G401.6 (cell line): Measurements from ENCODE around the gene ETNK2.
"Not testable (repeated sequence)": the region's sequence is repeated elsewhere in the genome, so short reads cannot be mapped to it uniquely, and the experiment has no call there.

ENCODE experiments used
- FAIRE-seq: peaks from 2 replicates; lab custom pipeline; 2012; peaks lifted over from hg19 to GRCh38; lab: Jason Lieb, UNC

Gene ETNK2

DNA sequence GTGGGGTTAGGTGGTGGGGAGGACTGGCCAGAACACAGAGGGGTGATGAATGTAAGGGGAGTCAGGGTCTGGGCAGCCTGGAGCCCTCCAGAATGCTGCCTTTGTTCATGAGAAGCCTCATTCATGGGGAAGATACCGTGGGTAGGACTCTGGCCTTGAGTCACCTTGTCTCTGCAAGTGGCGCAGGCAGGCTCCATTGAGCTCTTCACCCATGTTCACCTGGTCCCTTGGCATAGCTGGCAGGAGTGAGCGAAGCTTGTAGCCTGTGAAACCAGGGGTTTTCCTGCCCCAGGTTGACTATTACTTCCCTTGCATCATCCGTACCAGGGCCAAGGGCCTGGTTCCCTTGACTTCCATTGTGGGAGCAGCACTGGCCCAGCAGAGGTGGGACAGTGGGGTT, 53.2 kb downstream of the ETNK2 start:
- no peak for FAIRE-seq

DNA sequence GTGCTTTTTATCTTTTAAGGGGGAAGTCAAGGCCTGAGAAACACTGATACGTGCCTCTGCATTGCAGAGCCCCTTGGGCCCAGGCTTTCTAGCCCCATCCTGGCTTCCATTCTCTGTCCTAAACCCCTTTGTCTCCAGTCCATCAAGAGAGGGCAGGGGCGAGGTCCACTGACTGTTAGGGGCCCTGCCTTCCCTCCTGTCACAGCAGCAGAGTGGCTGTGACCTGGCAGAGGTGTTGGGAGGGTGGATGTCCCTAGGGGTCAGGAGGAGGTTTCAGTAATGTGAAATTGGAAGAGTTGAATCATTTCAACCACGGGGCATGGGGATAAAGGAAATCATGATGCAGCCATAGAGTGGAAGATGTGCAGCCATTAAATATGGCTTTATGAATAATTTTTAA, 54.9 kb downstream of the ETNK2 start:
- no peak for FAIRE-seq

DNA sequence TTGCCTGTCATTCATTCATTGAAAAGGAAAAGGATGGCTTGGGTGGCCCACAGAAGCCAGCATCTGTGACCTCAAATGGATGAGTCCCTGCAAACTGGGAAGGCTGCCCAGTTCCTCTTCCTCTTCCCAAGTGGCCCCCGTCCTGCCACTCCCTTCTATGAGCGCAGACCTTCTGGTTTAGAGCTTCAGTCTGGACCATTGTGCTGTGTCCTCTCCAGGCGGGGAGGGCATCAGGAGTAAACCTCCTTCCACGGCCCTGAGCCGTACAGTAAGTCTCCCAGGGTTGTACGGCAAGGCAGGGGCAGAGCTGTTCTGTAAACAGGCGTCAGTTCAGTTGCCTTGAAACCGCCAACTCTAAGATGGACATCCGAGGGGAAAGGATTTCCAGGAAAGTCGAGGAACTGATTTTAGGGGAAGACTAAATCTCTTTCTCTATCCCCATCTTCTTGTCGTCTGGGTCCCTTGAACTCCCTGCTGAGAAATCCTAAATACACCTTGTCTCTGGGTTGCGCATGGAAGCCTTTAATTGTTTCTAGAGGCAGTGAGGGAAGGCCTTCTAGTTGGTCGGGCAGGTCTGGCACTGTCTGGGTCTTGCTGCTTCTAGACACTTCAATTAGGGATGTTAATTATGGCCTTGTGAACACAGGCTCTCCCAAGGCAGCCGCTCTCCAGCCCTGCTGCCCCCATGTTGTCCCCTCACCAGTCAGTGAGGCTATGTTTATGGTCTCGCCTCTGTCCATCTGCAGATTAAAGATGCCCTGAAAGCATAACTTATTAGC, 56.8 kb downstream of the ETNK2 start:
- no peak for FAIRE-seq

DNA sequence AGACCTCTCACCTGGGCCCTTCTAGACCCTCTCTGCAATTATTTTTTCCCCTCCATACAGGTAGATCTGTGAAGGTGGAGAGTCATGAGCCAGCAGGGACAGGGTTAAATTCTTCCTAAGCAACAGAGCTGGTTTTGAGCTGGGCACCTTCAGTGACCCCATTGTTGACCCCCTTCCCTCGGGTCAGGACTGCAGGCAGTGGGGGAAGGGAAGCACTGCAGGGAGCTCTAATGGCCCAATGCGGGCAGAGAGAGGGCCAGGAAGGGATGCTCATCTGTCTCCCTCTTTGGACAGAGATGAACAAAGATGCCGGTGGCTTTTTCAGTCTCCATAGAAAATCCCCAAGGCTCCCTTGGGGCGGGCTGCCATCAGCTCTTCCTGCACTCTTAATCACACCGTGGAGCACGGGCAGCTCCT, 57.5 kb downstream of the ETNK2 start:
- FAIRE-seq, result no peak

DNA sequence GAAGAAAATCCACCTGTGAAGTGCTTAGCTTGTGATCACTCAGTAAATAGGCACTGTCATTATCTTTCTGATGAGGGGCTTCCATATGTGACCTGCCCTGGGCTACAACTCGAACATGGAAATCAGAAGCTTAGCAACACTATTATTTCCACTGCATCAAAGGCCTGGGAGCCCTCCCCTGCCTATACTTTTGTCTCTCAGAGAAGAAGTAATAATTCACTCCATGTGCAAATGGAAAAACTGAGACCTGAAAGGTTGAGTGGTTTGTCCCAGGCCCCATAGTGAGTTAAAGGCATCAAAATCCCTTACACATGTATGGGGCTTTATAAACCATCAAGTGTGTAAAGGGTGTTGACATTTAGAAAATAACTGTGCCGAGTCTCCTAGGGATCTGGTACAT, 58.1 kb downstream of the ETNK2 start:
- FAIRE-seq, result no peak

DNA sequence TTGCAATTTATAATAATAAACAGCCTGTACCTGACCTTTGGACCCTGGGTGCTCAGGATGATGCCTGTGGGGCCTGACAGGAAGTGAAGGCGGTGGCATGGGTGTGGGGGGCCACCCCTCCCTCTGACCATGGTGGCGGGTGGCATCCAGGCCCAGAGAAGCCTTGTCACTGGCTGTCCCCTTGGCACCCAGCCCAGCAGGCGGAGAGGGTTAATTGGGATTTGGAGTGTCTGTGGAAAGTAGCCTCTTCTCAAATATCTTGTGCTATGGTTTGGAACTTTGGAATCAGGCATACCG, 58.5 kb downstream of the ETNK2 start:
- FAIRE-seq, result no peak

DNA sequence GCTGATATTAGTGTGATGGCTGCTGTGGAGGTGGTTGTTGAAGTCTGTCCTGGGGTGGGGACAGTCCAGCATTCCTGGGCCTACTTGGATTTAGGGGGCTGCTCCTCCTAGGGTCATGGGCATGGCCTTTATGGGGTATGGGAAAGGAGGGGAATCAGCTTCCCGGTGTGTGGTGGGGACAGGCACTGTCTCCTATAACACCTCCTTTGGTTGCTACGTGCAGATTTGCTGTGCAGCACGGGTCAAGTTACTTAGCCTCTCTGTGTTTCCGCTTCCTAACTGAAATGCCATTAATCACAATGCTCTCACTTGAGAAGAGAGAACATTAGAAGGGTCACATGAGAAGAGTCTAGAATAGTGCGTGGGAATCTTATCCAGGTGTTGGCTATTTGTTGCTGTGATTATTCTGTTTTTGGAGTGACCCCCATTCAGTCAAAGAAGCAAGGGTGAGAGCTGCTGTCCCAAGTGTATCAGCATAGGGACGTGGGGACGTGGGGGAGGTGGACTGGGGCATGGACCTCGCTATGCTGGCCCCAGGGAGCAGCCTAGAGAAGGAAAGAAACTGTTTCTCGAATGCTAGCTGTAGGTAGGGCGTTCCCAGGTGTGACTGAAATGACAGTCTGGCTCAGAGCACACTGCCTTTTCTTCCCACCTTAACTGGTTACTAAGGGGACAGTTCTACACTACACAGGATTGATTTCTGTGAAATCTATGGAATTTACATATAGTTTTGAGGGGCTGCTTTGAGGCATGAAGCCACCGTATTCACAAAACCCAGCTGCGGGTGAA, 59.0 kb downstream of the ETNK2 start:
- FAIRE-seq, result no peak

DNA sequence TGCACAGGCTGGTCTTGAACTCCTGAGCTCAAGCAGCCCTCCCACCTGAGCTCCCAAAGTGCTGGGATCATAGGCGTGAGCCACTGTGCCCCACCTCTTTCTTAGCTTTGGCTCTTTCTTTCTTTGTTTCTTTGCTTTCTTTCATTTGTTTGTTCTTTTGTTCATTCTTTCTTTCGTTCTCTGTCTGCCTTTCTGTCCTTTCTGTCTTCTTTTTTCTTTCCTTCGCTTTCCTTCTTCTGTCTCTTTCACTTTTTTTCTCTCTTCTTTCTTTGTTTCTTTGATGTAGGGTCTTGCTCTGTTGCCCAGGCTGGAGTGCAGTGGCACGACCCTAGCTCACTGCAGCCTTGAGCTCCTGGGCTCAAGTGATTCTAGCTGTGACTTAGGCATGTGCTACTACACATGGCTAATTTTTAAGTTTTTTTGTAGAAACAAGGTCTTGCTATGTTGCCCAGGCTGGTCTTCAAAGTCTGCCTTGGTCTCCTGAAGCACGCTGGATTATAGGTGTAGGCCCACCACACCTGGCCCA, 60.0 kb downstream of the ETNK2 start:
- FAIRE-seq, result no peak

DNA sequence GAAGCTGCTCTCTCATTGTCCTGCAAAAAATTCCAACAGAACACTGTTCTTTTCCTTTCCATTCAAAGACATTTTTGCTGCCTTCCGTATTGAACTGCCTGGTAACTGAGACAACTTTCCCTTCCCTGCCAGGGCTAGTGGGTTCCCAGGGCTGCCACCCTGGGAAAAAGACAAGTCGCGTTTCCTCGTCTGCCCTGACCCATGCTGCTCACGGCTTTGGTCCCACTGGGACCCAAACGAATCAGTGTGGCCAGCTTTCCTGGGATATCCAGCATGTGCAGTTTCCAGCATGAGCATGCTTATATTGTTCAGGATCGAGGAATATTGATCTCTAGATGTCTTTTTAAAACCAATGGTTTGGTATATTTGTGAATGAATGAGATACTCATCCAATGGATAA, 60.8 kb downstream of the ETNK2 start:
- FAIRE-seq, result no peak

DNA sequence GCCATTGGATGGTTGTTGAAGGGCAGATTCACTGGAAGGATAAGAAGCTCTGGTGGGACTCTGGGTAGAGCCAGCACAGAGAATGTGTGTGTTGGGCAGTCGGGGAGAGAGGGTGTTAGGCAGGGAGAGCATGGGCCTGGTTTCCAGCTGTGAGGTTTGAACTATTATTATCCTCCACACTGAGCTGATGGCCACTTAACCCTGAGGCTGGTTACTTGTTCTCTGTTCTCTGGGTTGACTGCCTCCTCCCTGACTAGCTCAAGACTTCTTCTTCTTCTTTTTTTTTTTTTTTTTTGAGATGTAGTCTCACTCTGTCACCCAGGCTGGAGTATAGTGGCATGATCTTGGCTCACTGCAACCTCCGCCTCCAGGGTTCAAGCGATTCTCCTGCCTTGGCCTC, 61.7 kb downstream of the ETNK2 start:
- not testable (repeated sequence) for FAIRE-seq

DNA sequence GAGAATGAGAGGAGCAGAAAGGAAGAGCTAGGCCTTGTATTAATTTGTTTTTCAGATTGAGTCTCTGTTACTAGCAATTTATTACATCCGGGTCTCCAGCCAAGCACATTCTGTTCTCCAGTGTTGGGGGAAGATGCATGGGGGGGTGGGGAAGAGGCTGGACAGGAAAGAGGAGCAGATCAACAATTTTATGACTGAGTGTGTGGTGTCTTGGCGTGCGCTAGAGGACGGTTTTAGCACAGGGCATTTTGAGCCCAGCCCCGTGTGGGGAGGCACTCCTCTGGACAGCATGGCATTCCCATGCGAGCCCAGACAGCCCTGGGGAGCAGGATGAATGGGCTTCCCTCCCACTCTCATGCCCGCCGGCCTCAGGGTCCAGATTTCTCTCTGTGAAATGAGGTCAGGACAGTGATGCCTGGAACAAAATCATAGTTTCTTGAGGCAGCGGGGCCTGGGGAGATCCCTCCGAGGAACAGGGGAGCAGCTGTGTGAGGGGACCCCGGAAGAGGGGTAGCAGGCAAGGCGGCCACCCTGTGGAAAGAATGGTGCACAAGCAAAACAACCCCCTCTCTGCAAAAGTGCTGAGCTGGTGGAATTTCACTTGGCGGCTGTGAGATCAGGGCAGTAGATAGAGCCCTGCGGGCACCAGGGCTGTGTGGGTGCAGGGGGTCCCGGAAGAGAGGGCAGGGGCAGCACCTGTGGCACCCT, 62.6 kb downstream of the ETNK2 start:
- no peak for FAIRE-seq

DNA sequence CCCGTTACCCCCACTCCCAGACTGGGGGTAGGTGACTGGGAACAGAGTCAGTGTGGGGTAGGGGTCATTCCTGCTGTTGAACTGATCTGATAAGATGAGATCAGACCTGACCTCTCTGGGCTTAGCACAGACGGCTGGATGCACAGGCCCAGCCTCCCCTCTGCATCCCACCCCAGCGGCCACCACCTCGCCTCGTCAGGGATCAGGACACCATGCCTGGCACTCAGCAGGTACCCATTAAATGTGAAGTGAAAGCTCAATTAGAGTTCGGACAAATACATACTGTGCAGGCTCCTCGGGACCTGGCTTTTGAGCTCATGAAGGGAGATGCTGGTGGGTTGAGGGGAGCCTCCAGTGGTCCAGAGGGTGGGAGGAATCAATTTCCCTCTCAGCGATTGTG, 63.2 kb downstream of the ETNK2 start:
- FAIRE-seq, result no peak

DNA sequence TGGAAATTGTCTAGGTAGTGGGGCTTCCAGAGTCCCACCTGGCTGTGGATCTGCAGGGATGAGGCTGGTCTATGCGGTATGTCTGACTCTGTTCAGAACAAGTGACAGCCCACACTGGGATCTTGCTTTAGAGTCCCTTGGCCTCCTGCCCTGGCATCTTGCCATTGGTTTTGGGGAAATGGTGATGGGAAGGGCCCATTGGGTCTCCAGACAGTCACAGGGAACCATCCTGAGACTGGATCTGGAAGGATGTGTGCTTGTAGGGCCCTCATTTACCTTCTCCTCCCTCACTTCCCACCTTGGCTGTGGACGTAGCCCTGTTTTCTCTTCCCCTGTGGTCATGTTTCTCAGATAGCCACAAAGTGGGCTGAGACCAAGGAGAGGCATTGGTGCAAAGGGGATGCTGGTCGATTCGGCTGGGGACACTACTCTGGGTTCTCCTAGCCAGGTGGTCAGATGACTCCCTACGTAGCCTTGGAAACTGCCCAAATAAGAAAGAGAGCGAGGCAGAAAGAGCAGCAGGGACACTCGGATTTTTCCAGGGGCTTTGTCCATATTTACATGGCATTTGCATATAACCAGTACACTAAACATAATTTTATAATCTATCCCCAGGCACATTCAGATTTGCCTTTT, 63.8 kb downstream of the ETNK2 start:
- no peak for FAIRE-seq

DNA sequence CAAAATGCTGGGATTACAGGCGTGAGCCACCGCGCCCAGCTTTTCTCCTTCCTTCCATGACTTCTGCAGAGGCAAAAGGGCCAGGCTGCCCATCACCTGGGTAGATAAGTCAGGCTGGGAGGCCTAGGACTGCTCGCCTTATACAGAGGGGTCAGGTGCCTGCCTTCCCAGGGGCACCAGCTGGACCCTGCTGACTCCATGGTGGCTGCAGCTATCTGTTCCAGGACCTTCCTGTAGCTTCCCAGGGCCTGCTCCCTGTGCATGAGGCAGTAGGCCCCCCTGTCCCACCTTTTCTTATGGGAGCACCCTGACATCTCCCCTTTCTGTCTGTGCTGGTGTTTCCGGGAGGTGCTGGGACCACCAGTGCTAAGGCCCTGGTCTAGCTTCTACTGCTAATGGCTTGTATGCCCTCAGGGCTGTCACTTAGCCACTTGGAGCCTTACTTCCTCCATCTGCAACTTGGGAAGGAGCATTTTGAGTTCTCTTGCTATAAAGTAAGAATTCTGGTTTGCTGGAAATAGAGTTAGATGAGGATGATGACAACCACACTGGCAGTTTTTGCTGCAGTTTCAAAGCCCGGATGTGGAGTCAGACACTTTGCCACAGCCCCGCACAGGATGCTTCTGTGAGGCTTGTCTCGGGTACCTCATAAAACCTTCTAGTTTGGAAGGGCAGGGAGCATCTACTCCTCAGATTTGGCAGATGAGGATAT, 64.5 kb downstream of the ETNK2 start:
- no peak for FAIRE-seq

DNA sequence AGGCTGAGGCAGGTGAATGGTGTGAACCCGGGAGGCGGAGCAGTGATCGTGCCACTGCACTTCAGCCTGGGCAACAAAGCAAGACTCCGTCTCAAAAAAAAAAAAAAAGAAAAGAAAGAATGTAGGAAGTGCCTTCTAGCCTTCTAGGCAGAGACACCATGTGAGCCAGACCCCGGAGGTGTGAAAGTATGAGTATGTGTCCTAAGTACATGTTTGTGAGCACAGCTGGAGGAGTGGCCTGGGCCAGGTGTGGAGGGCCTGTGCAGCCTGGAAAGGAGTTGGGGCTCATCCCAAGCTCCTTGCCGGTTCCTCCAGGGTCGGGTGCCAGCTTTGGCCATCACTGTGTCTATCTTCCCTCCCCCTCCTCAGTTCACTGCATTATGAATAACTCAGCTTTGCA, 66.0 kb downstream of the ETNK2 start:
- FAIRE-seq, result no peak

DNA sequence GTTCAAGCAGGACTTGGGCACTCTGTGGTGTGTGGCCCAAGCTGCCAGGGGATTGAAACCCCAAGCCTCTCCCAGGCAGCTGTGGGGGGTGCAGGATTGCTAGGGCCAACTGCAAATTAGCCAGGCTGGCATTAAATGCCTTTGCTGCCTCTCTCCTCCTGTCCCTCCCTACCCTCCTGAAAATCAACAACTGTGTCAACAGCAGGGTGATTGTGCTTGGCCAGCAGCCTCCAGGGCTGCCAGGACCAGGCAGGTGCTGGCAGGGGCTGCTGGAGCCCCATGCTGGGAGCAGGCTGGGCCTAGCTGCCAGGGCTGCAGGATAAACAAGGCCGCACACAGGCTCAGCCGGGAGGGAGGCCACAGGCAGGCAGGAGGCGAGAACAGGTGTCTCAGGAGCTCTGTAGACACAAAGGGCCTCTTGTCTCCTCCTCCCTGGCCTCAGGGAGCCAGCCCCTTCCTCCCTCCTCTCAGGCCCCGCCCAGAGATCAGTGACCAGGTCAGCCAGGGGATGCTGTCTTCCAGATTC, 67.5 kb downstream of the ETNK2 start:
- no peak for FAIRE-seq

DNA sequence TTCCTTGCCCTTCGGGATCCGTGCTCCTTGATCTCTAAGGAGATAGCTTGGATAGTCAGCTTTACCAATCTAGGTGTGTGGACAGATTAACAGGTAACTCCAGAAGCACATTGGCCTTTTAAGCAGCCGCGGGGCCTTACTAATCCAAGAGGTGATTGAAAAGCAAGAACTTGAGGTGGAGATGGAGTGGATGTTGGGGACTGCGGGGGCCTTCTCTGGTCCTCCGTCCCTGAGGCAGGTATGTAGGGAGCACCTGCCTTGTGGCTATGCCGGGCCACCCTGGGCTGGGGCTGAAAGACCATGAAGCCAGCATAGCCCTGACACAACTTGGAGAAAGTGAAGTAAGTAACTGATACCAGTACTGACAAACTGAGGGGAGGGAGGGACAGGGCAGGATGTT, 68.4 kb downstream of the ETNK2 start:
- no peak for FAIRE-seq

DNA sequence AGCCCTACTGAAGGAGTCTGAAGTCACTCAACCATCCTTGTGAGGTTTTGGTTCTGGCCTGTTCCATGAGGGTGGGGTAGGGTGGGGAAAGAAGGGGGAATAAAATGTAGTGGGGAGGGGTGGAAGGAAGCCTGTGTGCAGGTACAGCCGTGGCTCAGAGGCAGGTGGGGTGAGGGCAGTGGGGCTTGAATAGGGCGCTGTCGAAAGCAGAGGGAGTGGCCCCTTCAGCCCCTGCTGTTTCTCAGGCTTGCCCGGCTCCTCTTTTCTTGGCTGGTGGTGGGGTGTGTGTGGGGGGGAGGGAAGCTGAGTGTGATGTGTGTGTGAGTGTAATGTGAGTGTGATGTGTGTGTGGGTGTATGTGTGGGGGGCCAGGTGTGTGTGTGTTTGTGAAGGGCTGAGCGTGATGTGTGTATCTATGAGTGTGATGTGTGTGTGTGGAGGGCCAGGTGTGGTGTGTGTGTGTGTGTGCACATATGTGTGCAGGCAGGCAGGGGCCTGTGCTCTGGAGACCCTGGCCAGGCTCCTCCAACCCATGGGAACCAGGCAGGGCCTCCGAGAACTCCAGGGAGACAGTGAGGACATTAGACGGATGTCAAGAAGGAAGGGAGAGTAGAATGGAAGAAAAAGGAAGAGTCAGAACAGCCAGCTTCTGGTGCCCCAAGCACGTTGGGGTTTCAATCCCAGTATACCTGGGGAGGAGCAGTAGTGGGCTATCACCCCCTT, 69.9 kb downstream of the ETNK2 start:
- FAIRE-seq, result no peak

DNA sequence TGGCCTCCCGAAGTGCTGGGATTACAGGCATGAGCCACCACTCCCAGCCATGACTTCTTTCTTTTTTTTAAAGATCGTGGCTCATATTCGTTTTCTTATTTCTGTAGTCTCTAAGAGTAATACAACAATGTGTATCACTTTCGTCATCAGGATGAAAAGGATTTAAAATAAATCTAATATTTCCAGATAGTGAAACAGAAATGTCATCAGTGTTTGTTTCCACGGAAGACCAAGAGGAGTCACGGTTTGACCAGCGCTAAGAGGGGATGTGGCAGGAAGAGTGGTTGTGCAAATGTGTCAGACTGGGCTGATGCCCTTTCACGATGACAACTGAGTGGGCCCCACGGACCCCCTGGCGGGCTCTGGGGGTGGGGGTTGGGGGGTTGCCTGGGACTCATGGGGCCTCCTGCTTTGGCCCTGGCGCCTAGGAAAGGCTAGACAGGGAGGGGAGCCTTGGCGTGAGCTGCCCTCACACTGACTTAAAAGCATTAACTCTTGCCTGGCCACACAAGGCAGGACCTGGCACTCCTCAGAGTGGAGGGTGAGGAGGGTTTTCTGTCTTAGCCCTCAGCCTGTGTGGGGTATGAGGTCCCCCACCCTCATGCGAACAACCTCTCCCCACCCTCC, 70.6 kb downstream of the ETNK2 start:
- no peak for FAIRE-seq
